Measurements from ENCODE around the gene ANTKMT. TPM values are rescaled to one million over a fixed set of nuclear protein-coding genes. Genes with fewer than 3 reads are reported as not detected.

ANTKMT gene
- total RNA-seq, 6 donors from 2014 or later, result 38.7 to 69.7 (median 55.7) TPM

- H3K4me1 ChIP-seq, result peaks cover 43 to 73% (median 51%) of the 10 kb centered on the region in 4 donors
- peak overlapping the region in 1 of 4 donors; percentile 91 for H3K4me3 ChIP-seq
- 74 to 78% methylated on average over 20 to 28 of the region's 28 CpGs for WGBS, 2 donors
- no peak overlapping the region for H3K27ac ChIP-seq
- peaks cover 8 to 32% (median 21%) of the 10 kb centered on the region in 4 donors for H3K36me3 ChIP-seq
- DNase-seq (peak in 1 of 2 donors; percentile 71), ATAC-seq (ENCODE audit: low FRiP score in 2 of 2) (no peak)
- no peaks in the 10 kb centered on the region for H3K9me3 ChIP-seq
- no peaks in the 10 kb centered on the region for H3K27me3 ChIP-seq
- TF ChIP-seq EP300 (IDR thresholded peaks at IDR 0.05), result no peak
- no peak for TF ChIP-seq CTCF (IDR thresholded peaks at IDR 0.05)
- no peak for TF ChIP-seq POLR2AphosphoS5 (IDR thresholded peaks at IDR 0.05)
- TF ChIP-seq POLR2A (IDR thresholded peaks at IDR 0.05), result no peak
Observed at GRCh38 chr16:681746-682427, 39.1 kb upstream of the ANTKMT start.

- 88 to 91% methylated on average over 27 to 36 of the region's 36 CpGs for WGBS, 2 donors
- Histone ChIP-seq H3K27ac (no peak overlapping the region), H3K4me1 (peaks cover 43 to 69% (median 51%) of the 10 kb centered on the region in 4 donors), H3K9me3 (no peaks in the 10 kb centered on the region), H3K27me3 (no peaks in the 10 kb centered on the region), H3K4me3 (peak overlapping the region in 1 of 4 donors; percentile 69), H3K36me3 (peaks cover 8 to 39% (median 23%) of the 10 kb centered on the region in 4 donors)
- DNase-seq, result peak in 1 of 2 donors; percentile 65
- TF ChIP-seq POLR2A (IDR thresholded peaks at IDR 0.05) (no peak), EP300 (IDR thresholded peaks at IDR 0.05) (no peak), CTCF (IDR thresholded peaks at IDR 0.05) (no peak), POLR2AphosphoS5 (IDR thresholded peaks at IDR 0.05) (no peak)
- ATAC-seq (ENCODE audit: low FRiP score in 2 of 2), result no peak
Observed at GRCh38 chr16:682493-683395, 38.2 kb upstream of the ANTKMT start.

GRCh38 chr16:683396-684070 is 37.4 kb upstream of the ANTKMT start:
- peak overlapping the region; percentile 67 to 86 (median 82) for H3K27ac ChIP-seq
- ATAC-seq (ENCODE audit: low FRiP score in 2 of 2) (no peak), DNase-seq (no peak)
- no peak for TF ChIP-seq CTCF (IDR thresholded peaks at IDR 0.05)
- TF ChIP-seq EP300 (IDR thresholded peaks at IDR 0.05), result no peak
- TF ChIP-seq POLR2A (IDR thresholded peaks at IDR 0.05), result no peak
- peak overlapping the region; percentile 69 to 84 (median 77) for H3K4me3 ChIP-seq
- WGBS, 2 donors, result 33 to 43% methylated on average over 16 to 20 of the region's 57 CpGs
- H3K36me3 ChIP-seq, result peaks cover 8 to 39% (median 23%) of the 10 kb centered on the region in 4 donors
- no peaks in the 10 kb centered on the region for H3K9me3 ChIP-seq
- no peaks in the 10 kb centered on the region for H3K27me3 ChIP-seq
- peaks cover 43 to 73% (median 53%) of the 10 kb centered on the region in 4 donors for H3K4me1 ChIP-seq

- ATAC-seq (ENCODE audit: low FRiP score in 2 of 2), result peak; percentile 85 to 86
- peak; percentile 98 for DNase-seq
- no peaks in the 10 kb centered on the region for H3K27me3 ChIP-seq
- no peaks in the 10 kb centered on the region for H3K9me3 ChIP-seq
- peaks cover 8 to 39% (median 23%) of the 10 kb centered on the region in 4 donors for H3K36me3 ChIP-seq
- H3K27ac ChIP-seq, result peak within 1 kb of the TSS; percentile 67 to 86 (median 82)
- peaks cover 47 to 76% (median 57%) of the 10 kb centered on the region in 4 donors for H3K4me1 ChIP-seq
- H3K4me3 ChIP-seq, result peak within 1 kb of the TSS; percentile 69 to 84 (median 77)
- TF ChIP-seq POLR2A (IDR thresholded peaks at IDR 0.05) (peak in 1 of 4 donors; percentile 74), POLR2AphosphoS5 (IDR thresholded peaks at IDR 0.05) (peak; percentile 75 to 82), CTCF (IDR thresholded peaks at IDR 0.05) (peak in 1 of 6 experiments; percentile 29), EP300 (IDR thresholded peaks at IDR 0.05) (no peak)
- WGBS, 2 donors, result 0 to 5% methylated on average over 12 to 41 of the region's 91 CpGs
Observed at GRCh38 chr16:684071-684794, 36.7 kb upstream of the ANTKMT start, which contains the start of gene JMJD8. JMJD8 (minus strand) TSS chr16:684334; CDS start chr16:684319, 15 bp downstream.
